Panc1 (cell line): ENCODE results near the gene TIGD3. TPM values are rescaled to one million over a fixed set of nuclear protein-coding genes. Genes with fewer than 3 reads are reported as not detected.

Experiments used
- ATAC-seq: fragments of 200-7000 bp; cut with Tn5 transposase; 2 replicates; pipeline ENCODE4 v1.9.1; 2020; ENCODE audit warnings: mild to moderate bottlenecking, moderate library complexity
- BruUV-seq: library from RNA; stranded (reverse); fragments of 400-500 nt; replicated peaks from 2 replicates; lab custom pipeline; 2021; lab: Mats Ljungman, UMichigan
- CTCF ChIA-PET: fragments of 300-600 bp; sonication (Branson Sonifier 250); formaldehyde crosslinking; loops from one replicate; lab custom pipeline; 2022; ENCODE audit warnings: antibody characterized with exemption; lab: Charles Lee
- POLR2A ChIA-PET: fragments of 300-600 bp; sonication (Branson Sonifier 250); formaldehyde crosslinking; loops from one replicate; lab custom pipeline; 2022; ENCODE audit warnings: antibody characterized with exemption; lab: Charles Lee
- DNase-seq: peaks from one replicate; pipeline ENCODE4 v3.0.0-alpha.2; 2010; ENCODE audit warnings: low read depth, low spot score
- H3K27ac ChIP-seq: 2 replicates; pipeline ENCODE4 v1.5.1; 2011; ENCODE audit warnings: mild to moderate bottlenecking, low read length, inconsistent platforms
- H3K27me3 ChIP-seq: fragments of 200-500 bp; sonication (Bioruptor generic); 2 replicates; pipeline ENCODE4 v1.6.0; 2014; ENCODE audit warnings: low read length, inconsistent platforms; ENCODE audit not compliant: control insufficient read depth, insufficient read depth
- H3K36me3 ChIP-seq: fragments of 200-500 bp; sonication (Bioruptor generic); 2 replicates; pipeline ENCODE4 v1.5.1; 2014; ENCODE audit warnings: inconsistent platforms, mild to moderate bottlenecking, low read length, moderate library complexity; ENCODE audit not compliant: control insufficient read depth, insufficient read depth
- H3K4me1 ChIP-seq: 2 replicates; pipeline ENCODE4 v1.5.1; 2011; ENCODE audit warnings: inconsistent platforms, mild to moderate bottlenecking, low read length, moderate library complexity; ENCODE audit not compliant: control insufficient read depth, insufficient read depth
- H3K4me3 ChIP-seq, 2 experiments: 2 replicates each; pipeline ENCODE4 v1.5.1; 2011 to 2012; ENCODE audit warnings: low read depth in 2 of 2, low read length in 2 of 2, mild to moderate bottlenecking in 2 of 2, inconsistent platforms in 1 of 2, moderate library complexity in 1 of 2
- H3K9me3 ChIP-seq: fragments of 200-500 bp; sonication (Bioruptor generic); 2 replicates; pipeline ENCODE4 v1.5.1; 2014; ENCODE audit warnings: low read depth, mild to moderate bottlenecking, inconsistent platforms, low read length, moderate library complexity; ENCODE audit not compliant: control insufficient read depth, insufficient read depth
- POLR2AphosphoS5 ChIP-seq: IDR thresholded peaks from 2 replicates; pipeline ENCODE4 v1.6.1; 2012; ENCODE audit warnings: mild to moderate bottlenecking, low read depth, low read length, moderate library complexity
- SIN3A ChIP-seq: IDR thresholded peaks from 2 replicates; pipeline ENCODE4 v1.6.1; 2012; ENCODE audit warnings: low read depth, mild to moderate bottlenecking, low read length, moderate library complexity, borderline replicate concordance; ENCODE audit not compliant: insufficient read depth
- TCF7L2 ChIP-seq: IDR thresholded peaks from 2 replicates; pipeline ENCODE4 v1.6.1; 2011; ENCODE audit warnings: mild to moderate bottlenecking, low read depth, low read length, inconsistent platforms
- in situ Hi-C: cut with HindIII; loops from 2 replicates; pipeline ENCODE4 v1.10.0; 2016; ENCODE audit warnings: low sequenced_read_pairs, low pct_unique_long_range_greater_than_20kb
- intact Hi-C: fragments of 100-400 bp; cut with micrococcal nuclease; formaldehyde crosslinking; loops from one replicate; pipeline ENCODE4 v1.10.0; 2022; ENCODE audit not compliant: unreplicated experiment
- total RNA-seq: library from RNA; stranded (reverse); gene quantifications from one replicate; pipeline ENCODE4 v1.2.1, GENCODE V29; 2021; ENCODE audit not compliant: unreplicated experiment
- TF ChIP-seq, protein P1 (sequence below), 2 experiments: IDR thresholded peaks; 2 replicates each; pipeline ENCODE4 v1.6.1; 2011 to 2012; ENCODE audit warnings: low read depth in 2 of 2, control low read depth in 1 of 2, low read length in 1 of 2, mild to moderate bottlenecking in 1 of 2, moderate library complexity in 1 of 2; ENCODE audit not compliant: insufficient read depth in 1 of 2
- TF ChIP-seq, protein P2 (sequence below): fragments of 450-650 bp; IDR thresholded peaks from 2 replicates; pipeline ENCODE4 v1.5.1; 2017; ENCODE audit warnings: mild to moderate bottlenecking

The TIGD3 gene
- total RNA-seq, 1 experiment from 2014 or later = 2.4 TPM

DNA sequence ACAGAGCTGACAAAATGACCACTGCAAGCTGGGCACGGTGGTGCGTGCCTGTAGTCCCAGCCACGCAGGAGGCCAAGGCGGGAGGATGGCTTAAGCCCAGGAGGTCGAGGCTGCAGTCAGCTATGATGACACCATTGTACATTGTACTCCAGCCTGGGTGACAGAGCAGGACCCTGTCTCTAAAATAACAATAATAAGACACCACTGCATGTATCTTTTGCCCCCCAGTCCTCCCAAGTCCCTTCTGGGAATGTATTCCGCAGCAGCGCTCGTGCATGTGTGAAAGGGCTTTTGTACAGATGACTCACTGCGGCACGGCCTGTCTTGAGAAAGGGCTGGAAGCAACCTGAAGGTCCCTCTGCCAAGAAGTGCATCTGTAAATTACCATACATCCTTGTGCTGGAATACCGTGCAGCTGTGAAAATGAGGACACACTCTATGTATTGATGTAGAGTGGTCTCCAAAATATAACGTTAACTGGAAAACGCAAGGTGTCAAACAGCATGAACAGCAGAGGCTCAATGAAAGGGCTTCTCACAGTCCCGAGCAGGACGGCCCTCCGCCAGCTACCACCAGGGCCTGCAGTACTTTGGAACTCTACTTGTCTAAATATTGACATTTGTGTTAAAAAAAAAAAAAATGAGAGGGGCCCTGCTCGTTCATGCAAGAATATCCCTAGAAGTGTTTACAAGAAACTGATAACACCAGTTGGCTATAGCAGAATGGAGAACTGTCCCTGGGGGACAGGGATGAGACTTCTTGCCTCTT is 48.9 kb upstream of the TIGD3 start:
- Histone ChIP-seq H3K4me1 (0 out of 2 replicates have a peak, but pooled peaks cover 5% of the 10 kb centered on the region), H3K36me3 (no peaks in the 10 kb centered on the region), H3K27me3 (no peaks in the 10 kb centered on the region), H3K9me3 (no peaks in the 10 kb centered on the region), H3K27ac (no peak overlapping the region), H3K4me3 (no peak overlapping the region)
- no TSS peak for BruUV-seq
- DNase-seq (no peak), ATAC-seq (no peak)
- no peak for TF ChIP-seq SIN3A
- ChIA-PET POLR2A (no interaction called here), CTCF (interaction anchor here (1.4 kb wide), 1 partner anchor 9 kb away, joined by 4 read pairs; no protein-coding TSS in a partner anchor)
- in situ Hi-C loops = no loop called here
- intact Hi-C loops = no loop called here

DNA sequence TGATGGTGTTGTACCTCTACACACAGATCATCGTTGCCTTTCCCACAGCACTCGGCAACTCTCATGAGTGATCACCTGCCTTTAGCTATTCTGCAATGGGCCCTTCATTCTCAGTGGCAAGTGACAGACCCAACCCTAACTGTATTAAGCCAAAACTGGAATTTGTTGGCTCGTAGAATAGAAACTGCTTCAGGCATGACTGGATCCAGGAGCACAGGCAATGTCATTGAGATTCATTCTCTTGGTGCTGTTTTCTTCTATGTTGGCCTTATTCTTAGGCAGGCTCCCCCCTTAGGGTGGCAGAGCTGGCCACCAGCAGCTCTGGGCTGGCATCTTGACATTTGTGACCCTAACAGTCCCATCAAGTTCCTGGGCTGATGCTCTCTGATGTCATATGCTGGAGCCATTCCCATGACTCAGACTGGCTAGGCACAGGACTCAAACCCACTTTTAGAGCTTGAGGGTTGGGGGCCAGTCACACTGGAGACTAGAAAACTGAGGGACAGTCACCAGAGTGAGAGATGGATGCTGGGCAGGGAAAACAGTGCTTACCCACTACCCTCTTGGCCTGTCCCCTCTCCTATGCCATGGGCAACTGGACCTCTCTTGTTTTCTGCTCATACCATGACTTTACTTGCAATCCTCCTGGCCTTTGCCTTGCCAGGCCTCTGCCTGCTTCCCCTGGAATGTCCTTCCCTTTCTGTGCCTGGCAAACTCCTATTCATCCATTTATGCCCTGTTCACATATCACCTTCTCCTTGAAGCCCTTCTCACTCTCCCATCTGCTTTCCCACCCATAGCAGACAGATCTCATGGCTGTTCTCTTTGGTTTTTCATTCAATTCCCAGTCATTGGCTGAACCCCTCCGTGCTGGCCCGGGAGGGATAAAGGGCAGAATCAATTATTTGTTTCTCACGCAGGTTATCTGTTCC is 47.0 kb upstream of the TIGD3 start:
- Histone ChIP-seq H3K4me1 (0 out of 2 replicates have a peak, but pooled peaks cover 5% of the 10 kb centered on the region), H3K27ac (no peak overlapping the region), H3K27me3 (no peaks in the 10 kb centered on the region), H3K4me3 (no peak overlapping the region), H3K9me3 (no peaks in the 10 kb centered on the region), H3K36me3 (no peaks in the 10 kb centered on the region)
- no TSS peak for BruUV-seq
- intact Hi-C loops (no loop called here), in situ Hi-C loops (no loop called here)
- TF ChIP-seq SIN3A (no peak), TCF7L2 (no peak), POLR2AphosphoS5 (no peak; the same call in 1 of the 2 replicates)
- TF ChIP-seq, protein P1, sequence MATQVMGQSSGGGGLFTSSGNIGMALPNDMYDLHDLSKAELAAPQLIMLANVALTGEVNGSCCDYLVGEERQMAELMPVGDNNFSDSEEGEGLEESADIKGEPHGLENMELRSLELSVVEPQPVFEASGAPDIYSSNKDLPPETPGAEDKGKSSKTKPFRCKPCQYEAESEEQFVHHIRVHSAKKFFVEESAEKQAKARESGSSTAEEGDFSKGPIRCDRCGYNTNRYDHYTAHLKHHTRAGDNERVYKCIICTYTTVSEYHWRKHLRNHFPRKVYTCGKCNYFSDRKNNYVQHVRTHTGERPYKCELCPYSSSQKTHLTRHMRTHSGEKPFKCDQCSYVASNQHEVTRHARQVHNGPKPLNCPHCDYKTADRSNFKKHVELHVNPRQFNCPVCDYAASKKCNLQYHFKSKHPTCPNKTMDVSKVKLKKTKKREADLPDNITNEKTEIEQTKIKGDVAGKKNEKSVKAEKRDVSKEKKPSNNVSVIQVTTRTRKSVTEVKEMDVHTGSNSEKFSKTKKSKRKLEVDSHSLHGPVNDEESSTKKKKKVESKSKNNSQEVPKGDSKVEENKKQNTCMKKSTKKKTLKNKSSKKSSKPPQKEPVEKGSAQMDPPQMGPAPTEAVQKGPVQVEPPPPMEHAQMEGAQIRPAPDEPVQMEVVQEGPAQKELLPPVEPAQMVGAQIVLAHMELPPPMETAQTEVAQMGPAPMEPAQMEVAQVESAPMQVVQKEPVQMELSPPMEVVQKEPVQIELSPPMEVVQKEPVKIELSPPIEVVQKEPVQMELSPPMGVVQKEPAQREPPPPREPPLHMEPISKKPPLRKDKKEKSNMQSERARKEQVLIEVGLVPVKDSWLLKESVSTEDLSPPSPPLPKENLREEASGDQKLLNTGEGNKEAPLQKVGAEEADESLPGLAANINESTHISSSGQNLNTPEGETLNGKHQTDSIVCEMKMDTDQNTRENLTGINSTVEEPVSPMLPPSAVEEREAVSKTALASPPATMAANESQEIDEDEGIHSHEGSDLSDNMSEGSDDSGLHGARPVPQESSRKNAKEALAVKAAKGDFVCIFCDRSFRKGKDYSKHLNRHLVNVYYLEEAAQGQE (IDR thresholded peaks at IDR 0.05; ENCODE audit: insufficient read depth in 1 of 2, low read depth in 2 of 2, low read length in 1 of 2) = no peak
- TF ChIP-seq, protein P2, sequence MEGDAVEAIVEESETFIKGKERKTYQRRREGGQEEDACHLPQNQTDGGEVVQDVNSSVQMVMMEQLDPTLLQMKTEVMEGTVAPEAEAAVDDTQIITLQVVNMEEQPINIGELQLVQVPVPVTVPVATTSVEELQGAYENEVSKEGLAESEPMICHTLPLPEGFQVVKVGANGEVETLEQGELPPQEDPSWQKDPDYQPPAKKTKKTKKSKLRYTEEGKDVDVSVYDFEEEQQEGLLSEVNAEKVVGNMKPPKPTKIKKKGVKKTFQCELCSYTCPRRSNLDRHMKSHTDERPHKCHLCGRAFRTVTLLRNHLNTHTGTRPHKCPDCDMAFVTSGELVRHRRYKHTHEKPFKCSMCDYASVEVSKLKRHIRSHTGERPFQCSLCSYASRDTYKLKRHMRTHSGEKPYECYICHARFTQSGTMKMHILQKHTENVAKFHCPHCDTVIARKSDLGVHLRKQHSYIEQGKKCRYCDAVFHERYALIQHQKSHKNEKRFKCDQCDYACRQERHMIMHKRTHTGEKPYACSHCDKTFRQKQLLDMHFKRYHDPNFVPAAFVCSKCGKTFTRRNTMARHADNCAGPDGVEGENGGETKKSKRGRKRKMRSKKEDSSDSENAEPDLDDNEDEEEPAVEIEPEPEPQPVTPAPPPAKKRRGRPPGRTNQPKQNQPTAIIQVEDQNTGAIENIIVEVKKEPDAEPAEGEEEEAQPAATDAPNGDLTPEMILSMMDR = no peak
- no peak for ATAC-seq
- CTCF ChIA-PET = no interaction called here
- POLR2A ChIA-PET = no interaction called here
- no peak for DNase-seq
